Ramos (cell line): ENCODE measurements around the gene ALOX5.

Experiments
- in situ Hi-C: fragments of 300-500 bp; cut with MboI; formaldehyde crosslinking; loops from one replicate; pipeline ENCODE4 v1.14.3; 2022; ENCODE audit warnings: low sequenced_read_pairs; ENCODE audit not compliant: unreplicated experiment

ALOX5 gene

DNA sequence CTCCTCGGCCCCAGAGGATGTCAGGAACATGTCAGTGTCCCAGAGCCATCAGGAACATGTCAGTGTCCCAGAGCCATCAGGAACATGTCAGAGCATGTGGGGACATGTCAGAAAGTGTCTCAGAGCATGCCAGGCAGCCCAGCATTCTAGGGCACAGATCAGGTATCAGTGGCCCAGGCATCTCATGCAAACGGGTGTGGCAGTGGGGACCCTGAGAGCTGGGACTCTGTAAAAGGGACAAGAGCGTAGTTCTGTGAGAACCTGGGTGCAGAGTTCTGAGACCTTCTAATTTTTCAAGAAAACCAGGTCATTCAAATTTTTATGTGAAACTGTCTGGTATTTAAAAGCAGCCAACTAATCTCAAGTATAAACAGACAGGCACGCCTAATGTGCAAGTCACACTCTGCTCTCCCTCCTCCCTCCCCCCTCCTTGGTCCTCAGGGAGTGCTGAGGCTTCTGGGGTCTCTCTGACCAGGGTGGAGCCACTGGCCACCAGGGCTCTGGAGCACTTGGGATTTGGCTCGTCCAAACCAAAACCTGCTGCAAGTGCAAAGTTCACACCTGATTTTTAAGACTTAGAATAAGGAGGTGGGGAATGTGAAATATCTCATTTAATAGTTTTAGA is 64.6 kb downstream of the ALOX5 start:
- in situ Hi-C loops, result loop anchor here (25.0 kb wide), 1 partner anchor 426 kb away; the partner anchor contains the start of gene ZNF22

DNA sequence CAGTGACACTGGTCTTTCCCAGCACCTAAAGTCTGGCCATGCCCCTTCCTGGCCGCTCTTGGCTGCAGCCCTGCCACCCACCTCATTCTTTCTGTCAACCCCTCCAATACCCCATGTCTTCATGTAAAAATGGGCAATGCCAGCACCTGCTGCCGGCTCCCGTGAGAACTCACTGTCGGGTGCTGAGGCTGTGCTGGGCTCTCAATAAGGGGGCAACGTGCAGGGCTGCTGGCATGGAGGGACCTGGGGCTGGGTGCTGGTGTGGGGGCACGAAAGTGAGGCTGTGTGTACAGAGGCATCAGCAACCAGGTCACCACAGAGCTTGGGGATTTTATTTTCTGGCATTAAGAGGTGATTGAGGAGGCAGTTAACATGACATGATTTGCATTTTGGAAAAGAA is 65.3 kb downstream of the ALOX5 start:
- in situ Hi-C loops, result loop anchor here (25.0 kb wide), 1 partner anchor 427 kb away; the partner anchor contains the start of gene ZNF22

DNA sequence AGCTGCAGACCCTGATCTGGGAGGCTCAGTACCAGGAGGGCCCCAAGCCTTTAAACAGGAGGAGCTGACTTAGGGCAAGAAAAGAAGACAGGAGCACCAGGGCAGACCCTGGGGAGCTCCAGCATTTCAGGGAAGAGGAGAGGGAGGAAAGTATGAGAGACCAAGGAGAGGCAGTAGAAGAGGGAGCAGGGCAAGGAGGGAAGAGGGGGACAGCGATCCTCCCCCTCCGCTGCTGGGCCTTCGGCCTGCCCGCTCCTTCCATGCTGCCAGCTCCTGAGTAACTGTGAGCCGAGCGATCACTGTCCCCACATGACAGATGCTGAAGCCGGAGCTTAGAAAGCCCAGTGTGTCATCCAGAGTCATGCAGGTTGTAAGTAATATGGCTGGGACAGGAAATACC is 65.9 kb downstream of the ALOX5 start:
- in situ Hi-C loops, result loop anchor here (25.0 kb wide), 1 partner anchor 428 kb away; the partner anchor contains the start of gene ZNF22

DNA sequence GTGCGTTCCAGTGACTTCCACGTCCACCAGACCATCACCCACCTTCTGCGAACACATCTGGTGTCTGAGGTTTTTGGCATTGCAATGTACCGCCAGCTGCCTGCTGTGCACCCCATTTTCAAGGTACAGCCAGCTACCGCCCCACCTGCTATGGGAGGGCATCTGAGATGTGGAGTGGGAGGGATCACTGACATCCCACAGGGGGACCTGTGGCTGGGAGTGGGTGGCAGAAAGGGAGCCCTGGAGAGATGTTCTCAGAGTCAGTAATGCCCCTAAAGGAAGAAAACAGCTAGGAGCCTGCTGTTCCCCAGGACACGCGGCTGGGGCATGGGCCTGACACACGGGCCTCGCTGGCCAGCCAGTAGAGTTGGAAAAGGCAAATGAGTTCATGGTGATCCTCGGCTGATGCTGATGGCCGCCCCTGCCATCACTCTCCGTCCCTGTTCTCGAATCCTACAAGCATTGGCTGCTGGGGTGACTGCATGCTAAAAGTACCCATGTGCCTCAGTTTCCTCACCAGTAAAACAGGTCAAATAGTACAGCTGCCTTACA is 66.6 kb downstream of the ALOX5 start:
- in situ Hi-C loops, result loop anchor here (25.0 kb wide), 1 partner anchor 428 kb away; the partner anchor contains the start of gene ZNF22

DNA sequence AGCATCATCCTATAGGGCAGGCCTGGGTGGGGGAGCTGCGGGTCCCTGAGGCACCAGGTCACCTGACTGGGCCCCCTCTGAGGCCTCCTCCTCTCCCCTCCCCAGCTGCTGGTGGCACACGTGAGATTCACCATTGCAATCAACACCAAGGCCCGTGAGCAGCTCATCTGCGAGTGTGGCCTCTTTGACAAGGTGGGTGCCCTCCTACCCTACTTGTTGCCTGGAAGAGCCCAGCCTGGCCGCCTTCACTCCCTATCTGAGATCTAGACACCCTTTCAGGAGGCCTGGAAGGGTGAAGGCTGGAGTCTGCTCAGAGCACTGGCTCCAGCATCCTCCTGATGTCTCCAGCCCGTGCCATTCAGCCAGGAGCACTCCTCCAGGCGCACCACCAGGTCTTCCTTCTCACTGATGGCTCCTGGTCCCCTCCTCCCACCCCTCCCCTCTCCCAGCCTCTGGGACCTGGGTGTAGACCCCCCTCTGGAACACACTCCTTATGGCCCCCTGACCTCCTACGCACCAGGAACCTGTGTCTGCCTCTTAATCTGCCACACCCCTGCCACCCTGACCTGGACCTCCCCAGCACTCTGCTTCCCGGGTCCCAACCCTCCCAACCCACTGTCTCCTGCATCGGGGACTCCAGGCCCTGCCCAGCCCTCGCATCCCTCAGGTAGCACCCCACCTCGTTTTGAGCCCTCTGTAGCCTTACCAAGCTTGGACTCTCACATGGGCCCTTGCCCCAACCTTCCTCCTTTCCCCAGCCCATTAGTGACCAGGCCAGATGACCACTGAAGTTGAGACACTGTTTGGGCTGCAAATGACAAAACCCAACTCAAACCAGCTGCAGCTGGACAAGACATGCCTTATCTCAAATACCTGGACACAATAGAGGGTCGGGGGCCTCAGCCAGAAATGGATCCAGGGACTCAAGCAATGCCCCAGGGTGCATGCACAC is 67.5 kb downstream of the ALOX5 start:
- in situ Hi-C loops, result loop anchor here (25.0 kb wide), 1 partner anchor 429 kb away; the partner anchor contains the start of gene ZNF22

DNA sequence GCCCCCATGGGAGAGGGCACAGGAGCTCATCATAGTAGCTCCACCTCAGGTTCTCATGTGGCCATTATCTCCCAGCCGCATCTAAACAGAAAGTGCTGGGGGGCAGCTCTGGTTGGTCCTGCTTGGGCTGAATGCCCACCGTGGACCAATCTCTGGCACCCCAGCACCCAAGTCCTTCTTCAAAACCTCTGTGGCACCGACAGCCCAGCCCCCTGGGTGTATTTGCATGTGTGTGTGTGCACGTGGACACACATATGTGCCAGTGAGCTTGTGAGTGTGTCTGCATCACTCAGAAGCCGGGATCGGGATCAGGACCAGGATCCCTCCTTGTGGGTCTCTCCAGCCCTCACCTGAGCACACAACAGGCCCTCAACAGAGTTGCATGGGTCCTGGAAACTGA is 68.2 kb downstream of the ALOX5 start:
- in situ Hi-C loops, result loop anchor here (25.0 kb wide), 1 partner anchor 430 kb away; the partner anchor contains the start of gene ZNF22

DNA sequence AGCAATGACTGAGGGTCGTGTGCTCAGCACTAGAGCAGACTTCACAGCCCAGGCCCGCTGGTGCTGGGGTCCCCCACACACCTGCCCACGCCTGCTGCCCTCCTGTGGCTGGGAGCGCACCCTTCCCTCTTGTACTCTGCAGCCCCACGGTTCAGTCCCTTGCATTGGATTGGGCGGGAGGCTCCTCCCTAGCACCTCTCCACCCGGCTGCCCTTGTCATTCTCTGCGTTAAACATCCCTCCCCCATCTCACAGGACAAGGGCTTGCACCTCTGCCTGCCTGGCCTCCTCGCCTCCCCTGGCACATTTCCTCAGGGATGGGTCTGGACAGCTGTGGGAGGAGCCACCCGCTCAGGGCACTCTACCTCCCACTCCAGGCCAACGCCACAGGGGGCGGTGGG is 68.6 kb downstream of the ALOX5 start:
- in situ Hi-C loops, result loop anchor here (25.0 kb wide), 1 partner anchor 430 kb away; the partner anchor contains the start of gene ZNF22

DNA sequence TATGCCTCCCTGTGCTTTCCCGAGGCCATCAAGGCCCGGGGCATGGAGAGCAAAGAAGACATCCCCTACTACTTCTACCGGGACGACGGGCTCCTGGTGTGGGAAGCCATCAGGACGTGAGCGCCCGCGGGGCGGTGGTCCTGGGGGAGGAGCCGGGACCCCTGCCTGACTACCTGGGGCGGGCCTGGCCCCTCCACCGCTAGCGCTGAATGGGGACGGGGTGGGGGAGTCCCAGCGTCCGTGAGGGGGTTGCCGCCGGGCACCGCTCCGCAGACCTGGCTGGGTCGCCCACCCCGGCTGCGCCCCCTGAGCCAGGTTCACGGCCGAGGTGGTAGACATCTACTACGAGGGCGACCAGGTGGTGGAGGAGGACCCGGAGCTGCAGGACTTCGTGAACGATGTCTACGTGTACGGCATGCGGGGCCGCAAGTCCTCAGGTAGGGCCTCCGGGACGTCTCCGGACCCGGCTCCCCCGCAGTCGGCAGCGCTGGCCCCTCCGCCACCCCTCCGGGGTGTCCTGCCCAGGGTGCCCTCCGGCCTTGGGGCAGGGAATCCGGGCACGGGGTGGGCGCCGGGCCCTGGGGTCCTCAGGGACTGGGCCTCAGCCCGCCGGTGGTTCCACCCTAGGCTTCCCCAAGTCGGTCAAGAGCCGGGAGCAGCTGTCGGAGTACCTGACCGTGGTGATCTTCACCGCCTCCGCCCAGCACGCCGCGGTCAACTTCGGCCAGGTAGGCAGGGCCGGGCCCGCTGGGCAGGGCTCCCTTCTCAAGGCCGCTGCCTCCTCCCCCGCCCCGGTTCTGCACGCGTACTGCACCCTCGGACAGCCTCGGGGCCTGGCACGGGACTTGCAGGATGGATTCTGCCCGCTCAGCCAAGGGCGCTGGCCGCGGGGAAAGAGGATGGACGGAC is 69.3 kb downstream of the ALOX5 start:
- in situ Hi-C loops, result loop anchor here (25.0 kb wide), 1 partner anchor 431 kb away; the partner anchor contains the start of gene ZNF22

DNA sequence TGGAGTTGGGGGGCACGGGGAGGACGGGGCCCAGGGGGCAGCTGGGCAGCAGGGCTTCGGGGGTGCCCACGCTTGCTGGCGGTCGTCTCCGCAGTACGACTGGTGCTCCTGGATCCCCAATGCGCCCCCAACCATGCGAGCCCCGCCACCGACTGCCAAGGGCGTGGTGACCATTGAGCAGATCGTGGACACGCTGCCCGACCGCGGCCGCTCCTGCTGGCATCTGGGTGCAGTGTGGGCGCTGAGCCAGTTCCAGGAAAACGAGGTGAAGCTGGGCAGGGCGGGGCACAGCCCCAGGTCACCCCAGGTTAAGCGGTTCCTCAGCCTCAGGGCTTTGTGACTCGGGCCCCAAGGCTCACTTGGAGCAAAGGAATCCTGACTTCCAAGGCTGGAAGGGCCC is 70.0 kb downstream of the ALOX5 start:
- in situ Hi-C loops, result loop anchor here (25.0 kb wide), 1 partner anchor 432 kb away; the partner anchor contains the start of gene ZNF22

DNA sequence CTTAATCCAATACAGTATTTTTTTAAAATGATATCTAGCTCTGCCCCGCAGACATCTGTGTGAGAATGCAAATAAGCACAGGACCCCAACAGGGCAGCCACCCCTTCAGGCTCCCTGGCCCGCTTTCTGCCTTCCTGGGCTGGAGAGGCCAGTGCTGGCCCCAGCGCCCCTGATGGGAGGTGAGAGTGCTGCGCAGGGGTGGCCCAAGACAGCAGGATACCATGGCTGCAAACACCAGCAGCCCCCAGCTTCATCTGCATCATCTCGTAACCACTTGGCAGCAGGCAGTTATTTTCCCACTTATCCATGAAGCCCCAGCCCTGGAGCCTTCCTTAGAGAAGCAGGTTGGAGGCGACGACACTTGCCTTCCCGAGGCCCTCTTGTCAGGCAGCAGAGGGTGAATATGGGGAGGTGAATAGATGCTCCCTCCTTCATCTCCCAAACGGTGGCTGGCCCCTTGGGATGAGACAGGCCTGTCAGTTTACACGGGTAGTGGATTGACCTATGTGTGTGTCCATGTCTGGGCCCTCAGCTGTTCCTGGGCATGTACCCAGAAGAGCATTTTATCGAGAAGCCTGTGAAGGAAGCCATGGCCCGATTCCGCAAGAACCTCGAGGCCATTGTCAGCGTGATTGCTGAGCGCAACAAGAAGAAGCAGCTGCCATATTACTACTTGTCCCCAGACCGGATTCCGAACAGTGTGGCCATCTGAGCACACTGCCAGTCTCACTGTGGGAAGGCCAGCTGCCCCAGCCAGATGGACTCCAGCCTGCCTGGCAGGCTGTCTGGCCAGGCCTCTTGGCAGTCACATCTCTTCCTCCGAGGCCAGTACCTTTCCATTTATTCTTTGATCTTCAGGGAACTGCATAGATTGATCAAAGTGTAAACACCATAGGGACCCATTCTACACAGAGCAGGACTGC is 71.2 kb downstream of the ALOX5 start:
- in situ Hi-C loops, result loop anchor here (25.0 kb wide), 1 partner anchor 433 kb away; the partner anchor contains the start of gene ZNF22

DNA sequence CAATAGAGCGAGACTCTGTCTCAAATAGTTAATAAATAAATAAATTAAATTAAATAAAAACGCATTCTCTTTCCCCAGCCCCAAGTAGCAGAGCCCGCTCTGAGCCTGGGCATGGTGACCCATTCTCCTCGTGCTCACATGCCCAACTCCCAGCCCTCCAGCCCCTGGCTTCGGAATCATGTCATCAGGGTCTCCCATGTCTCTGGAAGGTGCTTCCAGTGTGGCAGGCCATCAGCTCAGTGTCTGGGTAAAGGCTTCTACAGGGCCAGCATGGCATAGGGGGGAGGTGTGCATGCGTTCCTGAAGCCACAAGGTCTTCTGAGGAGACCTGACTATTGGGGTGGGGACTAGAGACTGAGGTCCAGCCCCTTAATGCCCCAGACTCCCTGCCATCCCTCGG is 72.8 kb downstream of the ALOX5 start:
- in situ Hi-C loops, result loop anchor here (25.0 kb wide), 1 partner anchor 435 kb away; the partner anchor contains the start of gene ZNF22

DNA sequence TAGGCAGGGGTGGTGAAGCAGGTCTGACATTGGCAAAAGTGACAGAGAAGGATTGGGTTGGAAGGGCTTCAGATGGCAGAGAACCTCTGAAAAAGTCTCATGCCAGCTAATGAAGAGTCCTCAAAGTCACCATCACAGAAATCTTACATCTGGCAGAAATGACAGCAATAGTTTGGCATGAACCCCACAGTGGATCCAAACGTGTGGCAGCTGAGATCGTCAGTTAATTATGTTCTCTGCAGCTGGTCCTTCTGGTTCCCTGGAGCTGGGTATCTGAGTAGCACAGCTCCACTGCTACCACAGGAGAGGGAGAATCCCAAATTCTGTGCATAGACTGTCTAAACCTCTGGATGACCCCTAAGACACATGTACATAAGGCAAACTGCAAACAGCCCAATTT is 73.4 kb downstream of the ALOX5 start:
- in situ Hi-C loops, result loop anchor here (25.0 kb wide), 1 partner anchor 435 kb away; the partner anchor contains the start of gene ZNF22

DNA sequence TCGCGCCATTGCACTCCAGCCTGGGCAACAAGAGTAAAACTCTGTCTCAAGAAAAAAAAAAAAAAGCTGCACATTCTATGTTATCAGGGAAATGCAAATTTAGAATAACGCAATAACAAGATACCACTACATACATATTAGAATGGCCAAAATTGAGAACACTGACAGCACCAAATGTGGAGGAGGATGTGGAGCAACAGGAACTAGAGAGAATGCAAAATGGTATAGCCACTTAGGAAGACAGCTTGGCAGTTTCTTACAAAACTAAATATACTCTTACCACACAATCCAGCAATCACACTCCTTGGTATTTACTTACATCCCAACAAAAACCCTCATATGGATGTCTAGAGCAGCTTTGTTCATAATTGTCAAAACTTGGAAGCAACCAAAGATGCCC is 76.8 kb downstream of the ALOX5 start:
- in situ Hi-C loops, result loop anchor here (10.0 to 25.0 kb wide), 2 partner anchors 196 to 811 kb away; no protein-coding TSS in a partner anchor

DNA sequence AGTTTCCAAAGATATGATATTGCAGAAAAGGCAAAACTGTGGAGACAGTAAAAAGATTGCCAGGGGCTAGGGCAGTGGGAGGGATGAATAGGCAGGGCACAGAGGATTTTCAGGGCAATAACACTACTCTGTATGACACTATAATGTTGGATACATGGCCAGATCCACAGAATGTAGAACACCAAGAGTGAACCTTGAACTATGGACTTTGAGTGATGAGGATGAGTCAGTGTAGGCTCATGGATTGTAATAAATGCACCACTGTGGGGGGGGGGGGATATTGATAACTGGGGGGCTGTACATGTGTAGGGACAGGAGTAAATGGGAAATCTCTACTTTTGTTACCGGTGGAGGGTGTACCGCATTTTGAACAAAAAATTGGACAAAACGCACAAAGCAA is 77.4 kb downstream of the ALOX5 start:
- in situ Hi-C loops, result loop anchor here (10.0 to 25.0 kb wide), 2 partner anchors 197 to 811 kb away; no protein-coding TSS in a partner anchor

DNA sequence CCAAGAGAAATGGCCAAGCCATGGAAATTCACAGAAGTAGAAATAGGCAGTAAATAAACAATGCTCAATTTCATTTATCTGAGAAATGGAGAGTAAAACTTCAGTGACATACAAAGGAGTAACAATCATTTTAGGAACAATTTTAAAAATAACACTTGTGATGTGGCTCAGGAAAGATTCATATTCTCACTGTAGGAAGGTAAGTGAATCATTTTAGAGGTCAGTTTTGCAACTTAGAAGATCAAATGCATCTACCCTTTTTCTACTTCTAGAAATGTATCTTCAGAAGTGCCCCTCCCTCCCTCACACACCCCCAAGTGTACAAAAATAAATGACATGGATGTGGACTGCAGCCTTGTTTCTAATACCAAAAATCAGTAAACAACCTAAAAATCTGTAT is 78.3 kb downstream of the ALOX5 start:
- in situ Hi-C loops, result loop anchor here (10.0 to 25.0 kb wide), 2 partner anchors 197 to 810 kb away; no protein-coding TSS in a partner anchor

DNA sequence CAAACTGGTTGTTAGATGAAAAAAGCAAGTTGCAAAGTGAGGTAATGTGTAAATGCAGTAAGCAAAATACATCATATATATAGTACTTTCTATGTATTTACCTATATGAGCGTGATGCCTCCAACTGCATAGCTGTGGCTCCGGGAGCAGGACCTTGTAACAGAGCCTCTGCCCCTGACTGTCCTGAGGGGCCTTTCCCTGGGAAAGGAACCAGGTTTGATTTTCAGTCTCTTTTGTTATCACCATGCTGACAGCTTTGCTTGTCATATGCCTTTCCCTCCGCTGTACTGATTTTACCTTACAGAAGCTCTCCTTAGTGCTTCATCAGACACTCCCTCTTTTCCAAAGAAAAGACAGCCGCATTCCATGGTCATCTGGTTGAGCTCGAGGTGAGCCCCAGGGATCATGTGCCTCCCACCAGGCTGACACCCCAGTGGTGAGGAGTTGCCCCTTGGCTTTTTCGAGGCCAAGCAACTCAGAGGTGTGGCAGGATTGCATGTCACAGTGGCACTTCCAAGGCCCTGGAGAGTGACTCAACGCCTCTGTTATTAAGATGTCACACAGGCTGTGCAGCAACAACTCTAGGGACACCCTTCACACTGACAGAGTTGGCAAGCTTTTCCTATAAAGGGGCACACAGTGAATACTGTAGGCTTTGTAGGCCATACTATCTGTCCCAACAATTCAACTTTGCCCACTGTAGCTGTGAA is 78.9 kb downstream of the ALOX5 start:
- in situ Hi-C loops, result loop anchor here (10.0 to 25.0 kb wide), 2 partner anchors 198 to 809 kb away; no protein-coding TSS in a partner anchor

DNA sequence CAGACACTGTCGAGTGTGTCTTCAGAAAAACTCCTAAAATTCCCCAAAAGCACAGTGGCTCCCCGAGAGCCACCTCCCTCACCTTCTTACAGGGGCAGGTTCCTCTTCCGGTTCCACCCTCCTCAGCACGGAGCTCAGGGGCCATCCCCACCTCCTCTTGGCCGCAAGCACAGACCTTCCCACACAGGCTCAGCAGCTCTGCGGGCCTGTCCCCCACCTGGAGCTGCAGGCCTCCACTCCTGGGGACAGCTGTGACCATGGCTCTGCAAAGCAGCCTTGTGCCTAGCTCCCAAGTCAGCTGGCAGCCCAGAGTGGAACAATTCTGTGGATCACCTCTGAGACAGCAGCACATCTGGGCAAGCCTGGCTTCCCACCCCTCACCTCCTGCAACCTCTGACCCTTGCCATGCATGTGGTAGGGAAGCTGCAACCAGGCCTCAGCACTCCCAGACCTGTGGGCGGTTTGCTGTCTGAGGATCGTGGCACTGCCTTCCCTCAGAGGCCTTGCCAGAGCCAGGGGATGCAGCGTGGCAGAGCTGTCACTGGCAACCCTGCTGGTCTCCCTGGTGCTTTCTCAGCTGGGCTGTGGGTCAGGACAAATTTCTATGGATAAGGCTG is 79.7 kb downstream of the ALOX5 start:
- in situ Hi-C loops, result loop anchor here (10.0 to 25.0 kb wide), 2 partner anchors 199 to 809 kb away; no protein-coding TSS in a partner anchor
